HEK293 (cell line): ENCODE results near the gene NID2.

Experiments
- RBAK ChIP-seq: fragments of 450-650 bp; formaldehyde crosslinking; IDR thresholded peaks from 2 replicates; pipeline ENCODE4 v1.5.1; 2016; ENCODE audit warnings: missing biosample characterization, missing genetic modification characterization
- ZBTB7A ChIP-seq: fragments of 450-650 bp; formaldehyde crosslinking; IDR thresholded peaks from 2 replicates; pipeline ENCODE4 v1.5.1; 2016; ENCODE audit warnings: low read depth, missing biosample characterization, missing genetic modification characterization
- ZNF138 ChIP-seq: fragments of 450-650 bp; formaldehyde crosslinking; IDR thresholded peaks from 2 replicates; pipeline ENCODE4 v1.5.1; 2016; ENCODE audit warnings: missing biosample characterization, missing genetic modification characterization, borderline replicate concordance
- ZNF549 ChIP-seq: fragments of 450-650 bp; IDR thresholded peaks from 2 replicates; pipeline ENCODE4 v1.5.1; 2018; ENCODE audit warnings: missing biosample characterization, missing genetic modification characterization, mild to moderate bottlenecking, inconsistent platforms, moderate library complexity
- ZNF571 ChIP-seq: fragments of 450-650 bp; formaldehyde crosslinking; IDR thresholded peaks from 2 replicates; pipeline ENCODE4 v1.5.0; 2017; ENCODE audit warnings: missing biosample characterization, missing genetic modification characterization
- TF ChIP-seq, protein P1 (sequence below): fragments of 450-650 bp; formaldehyde crosslinking; IDR thresholded peaks from 2 replicates; pipeline ENCODE4 v1.5.1; 2016; ENCODE audit warnings: missing biosample characterization, missing genetic modification characterization
- TF ChIP-seq, protein P2 (sequence below): sonication (generic); formaldehyde crosslinking; IDR thresholded peaks from 2 replicates; pipeline ENCODE4 v1.8.1; 2022; ENCODE audit warnings: mild to moderate bottlenecking, moderate library complexity, missing genetic modification reagents
- TF ChIP-seq, protein P3 (sequence below): fragments of 450-650 bp; formaldehyde crosslinking; conservative IDR thresholded peaks from 2 replicates; pipeline ENCODE4 v1.5.1; 2016; ENCODE audit warnings: low read depth, missing biosample characterization, missing genetic modification characterization

DNA sequence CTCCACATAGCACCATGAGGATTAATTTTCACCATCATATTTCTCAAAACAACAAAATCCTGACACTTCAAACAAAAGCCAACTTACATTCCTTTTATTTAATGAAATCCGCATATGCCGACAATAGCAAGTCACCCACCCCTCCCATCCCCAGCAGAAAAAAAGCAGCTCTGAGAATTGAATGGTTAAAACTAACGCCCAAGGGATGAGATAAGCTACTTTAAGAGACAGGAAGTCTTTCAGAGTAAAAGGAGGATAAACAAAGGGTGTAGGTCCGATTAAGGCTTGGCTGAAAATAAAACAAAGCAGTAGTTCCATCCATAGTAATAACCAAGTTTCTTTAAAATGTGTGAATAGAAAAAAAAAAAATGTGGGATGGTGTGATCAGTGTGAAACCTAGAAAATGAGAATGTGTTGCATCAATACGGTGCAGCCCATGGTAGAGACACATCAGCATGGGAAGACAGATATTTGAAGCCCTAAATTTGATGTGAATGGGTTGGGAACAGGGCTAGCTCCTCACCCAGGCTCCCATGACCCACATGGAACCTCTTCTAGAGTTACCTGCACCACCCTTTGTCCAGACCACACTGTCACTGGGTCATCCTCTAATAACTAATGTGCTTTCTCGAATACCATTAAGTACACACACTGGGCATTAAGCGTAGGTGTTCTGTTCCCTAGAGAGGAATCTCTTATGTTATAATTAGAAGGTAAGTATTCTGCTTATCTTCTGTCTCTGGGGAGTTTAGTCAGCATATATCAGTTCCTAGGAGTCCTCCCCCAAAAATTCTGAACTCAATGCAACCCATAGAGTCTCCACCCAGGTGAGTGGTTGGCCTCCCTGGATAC is 47.8 kb downstream of the NID2 start:
- TF ChIP-seq, protein P1, sequence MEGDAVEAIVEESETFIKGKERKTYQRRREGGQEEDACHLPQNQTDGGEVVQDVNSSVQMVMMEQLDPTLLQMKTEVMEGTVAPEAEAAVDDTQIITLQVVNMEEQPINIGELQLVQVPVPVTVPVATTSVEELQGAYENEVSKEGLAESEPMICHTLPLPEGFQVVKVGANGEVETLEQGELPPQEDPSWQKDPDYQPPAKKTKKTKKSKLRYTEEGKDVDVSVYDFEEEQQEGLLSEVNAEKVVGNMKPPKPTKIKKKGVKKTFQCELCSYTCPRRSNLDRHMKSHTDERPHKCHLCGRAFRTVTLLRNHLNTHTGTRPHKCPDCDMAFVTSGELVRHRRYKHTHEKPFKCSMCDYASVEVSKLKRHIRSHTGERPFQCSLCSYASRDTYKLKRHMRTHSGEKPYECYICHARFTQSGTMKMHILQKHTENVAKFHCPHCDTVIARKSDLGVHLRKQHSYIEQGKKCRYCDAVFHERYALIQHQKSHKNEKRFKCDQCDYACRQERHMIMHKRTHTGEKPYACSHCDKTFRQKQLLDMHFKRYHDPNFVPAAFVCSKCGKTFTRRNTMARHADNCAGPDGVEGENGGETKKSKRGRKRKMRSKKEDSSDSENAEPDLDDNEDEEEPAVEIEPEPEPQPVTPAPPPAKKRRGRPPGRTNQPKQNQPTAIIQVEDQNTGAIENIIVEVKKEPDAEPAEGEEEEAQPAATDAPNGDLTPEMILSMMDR (tag by site-specific recombination), result no peak
- TF ChIP-seq RBAK (tag by site-specific recombination) (no peak), ZNF138 (tag by site-specific recombination) (no peak), ZNF549 (no peak), ZBTB7A (tag by site-specific recombination) (no peak), ZNF571 (tag by site-specific recombination) (no peak)
- TF ChIP-seq, protein P2, sequence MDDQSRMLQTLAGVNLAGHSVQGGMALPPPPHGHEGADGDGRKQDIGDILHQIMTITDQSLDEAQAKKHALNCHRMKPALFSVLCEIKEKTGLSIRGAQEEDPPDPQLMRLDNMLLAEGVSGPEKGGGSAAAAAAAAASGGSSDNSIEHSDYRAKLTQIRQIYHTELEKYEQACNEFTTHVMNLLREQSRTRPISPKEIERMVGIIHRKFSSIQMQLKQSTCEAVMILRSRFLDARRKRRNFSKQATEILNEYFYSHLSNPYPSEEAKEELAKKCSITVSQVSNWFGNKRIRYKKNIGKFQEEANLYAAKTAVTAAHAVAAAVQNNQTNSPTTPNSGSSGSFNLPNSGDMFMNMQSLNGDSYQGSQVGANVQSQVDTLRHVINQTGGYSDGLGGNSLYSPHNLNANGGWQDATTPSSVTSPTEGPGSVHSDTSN (CRISPR knock-in tag), result no peak
- TF ChIP-seq, protein P3, sequence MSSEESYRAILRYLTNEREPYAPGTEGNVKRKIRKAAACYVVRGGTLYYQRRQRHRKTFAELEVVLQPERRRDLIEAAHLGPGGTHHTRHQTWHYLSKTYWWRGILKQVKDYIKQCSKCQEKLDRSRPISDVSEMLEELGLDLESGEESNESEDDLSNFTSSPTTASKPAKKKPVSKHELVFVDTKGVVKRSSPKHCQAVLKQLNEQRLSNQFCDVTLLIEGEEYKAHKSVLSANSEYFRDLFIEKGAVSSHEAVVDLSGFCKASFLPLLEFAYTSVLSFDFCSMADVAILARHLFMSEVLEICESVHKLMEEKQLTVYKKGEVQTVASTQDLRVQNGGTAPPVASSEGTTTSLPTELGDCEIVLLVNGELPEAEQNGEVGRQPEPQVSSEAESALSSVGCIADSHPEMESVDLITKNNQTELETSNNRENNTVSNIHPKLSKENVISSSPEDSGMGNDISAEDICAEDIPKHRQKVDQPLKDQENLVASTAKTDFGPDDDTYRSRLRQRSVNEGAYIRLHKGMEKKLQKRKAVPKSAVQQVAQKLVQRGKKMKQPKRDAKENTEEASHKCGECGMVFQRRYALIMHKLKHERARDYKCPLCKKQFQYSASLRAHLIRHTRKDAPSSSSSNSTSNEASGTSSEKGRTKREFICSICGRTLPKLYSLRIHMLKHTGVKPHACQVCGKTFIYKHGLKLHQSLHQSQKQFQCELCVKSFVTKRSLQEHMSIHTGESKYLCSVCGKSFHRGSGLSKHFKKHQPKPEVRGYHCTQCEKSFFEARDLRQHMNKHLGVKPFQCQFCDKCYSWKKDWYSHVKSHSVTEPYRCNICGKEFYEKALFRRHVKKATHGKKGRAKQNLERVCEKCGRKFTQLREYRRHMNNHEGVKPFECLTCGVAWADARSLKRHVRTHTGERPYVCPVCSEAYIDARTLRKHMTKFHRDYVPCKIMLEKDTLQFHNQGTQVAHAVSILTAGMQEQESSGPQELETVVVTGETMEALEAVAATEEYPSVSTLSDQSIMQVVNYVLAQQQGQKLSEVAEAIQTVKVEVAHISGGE (tag by site-specific recombination), result no peak
